ENCODE results near the gene JAKMIP2. TPM values are rescaled to one million over a fixed set of nuclear protein-coding genes. Genes with fewer than 3 reads are reported as not detected.

Gene JAKMIP2
- total RNA-seq, 1 experiment from 2014 or later: not detected

DNA sequence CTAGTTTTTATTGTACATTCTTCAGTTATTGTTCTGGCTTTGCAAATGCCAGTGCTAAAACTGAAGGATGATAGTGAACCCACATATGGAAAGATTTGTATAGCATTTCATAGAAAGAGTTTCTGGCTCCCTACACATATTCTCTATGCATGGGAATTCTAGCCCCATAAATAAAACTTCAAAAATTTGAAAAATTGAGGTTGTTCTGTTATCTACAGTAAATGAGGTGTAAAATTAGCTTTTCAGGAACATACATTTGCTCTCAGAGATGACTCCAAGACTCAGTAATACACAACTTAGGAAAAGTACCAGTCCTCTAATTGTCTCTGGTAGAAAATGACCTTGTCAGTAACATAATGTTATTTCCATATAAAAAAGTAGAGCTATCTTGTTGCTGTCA lies 192.4 kb downstream of the JAKMIP2 start:
- intact Hi-C loops (cut with micrococcal nuclease; ENCODE audit: unreplicated experiment) (no loop called here), in situ Hi-C loops (cut with HindIII; ENCODE audit: low pct_unique_long_range_greater_than_20kb, low sequenced_read_pairs) (no loop called here)
- ChIA-PET CTCF (no interaction called here), POLR2A (no interaction called here)
- Histone ChIP-seq H3K4me3 (ENCODE audit: low read depth in 2 of 2, low read length in 2 of 2) (no peak overlapping the region), H3K36me3 (ENCODE audit: control insufficient read depth, insufficient read depth, low read length) (no peaks in the 10 kb centered on the region), H3K27me3 (ENCODE audit: control insufficient read depth, insufficient read depth, low read length) (no peaks in the 10 kb centered on the region; the same call in 1 of the 2 replicates), H3K9me3 (ENCODE audit: control insufficient read depth, insufficient read depth, low read depth, low read length) (no peaks in the 10 kb centered on the region), H3K4me1 (ENCODE audit: control insufficient read depth, insufficient read depth, low read length) (no peaks in the 10 kb centered on the region), H3K27ac (ENCODE audit: low read length) (no peak overlapping the region)
- TF ChIP-seq, protein P1, sequence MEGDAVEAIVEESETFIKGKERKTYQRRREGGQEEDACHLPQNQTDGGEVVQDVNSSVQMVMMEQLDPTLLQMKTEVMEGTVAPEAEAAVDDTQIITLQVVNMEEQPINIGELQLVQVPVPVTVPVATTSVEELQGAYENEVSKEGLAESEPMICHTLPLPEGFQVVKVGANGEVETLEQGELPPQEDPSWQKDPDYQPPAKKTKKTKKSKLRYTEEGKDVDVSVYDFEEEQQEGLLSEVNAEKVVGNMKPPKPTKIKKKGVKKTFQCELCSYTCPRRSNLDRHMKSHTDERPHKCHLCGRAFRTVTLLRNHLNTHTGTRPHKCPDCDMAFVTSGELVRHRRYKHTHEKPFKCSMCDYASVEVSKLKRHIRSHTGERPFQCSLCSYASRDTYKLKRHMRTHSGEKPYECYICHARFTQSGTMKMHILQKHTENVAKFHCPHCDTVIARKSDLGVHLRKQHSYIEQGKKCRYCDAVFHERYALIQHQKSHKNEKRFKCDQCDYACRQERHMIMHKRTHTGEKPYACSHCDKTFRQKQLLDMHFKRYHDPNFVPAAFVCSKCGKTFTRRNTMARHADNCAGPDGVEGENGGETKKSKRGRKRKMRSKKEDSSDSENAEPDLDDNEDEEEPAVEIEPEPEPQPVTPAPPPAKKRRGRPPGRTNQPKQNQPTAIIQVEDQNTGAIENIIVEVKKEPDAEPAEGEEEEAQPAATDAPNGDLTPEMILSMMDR (IDR thresholded peaks at IDR 0.05): no peak
- TF ChIP-seq, protein P2, sequence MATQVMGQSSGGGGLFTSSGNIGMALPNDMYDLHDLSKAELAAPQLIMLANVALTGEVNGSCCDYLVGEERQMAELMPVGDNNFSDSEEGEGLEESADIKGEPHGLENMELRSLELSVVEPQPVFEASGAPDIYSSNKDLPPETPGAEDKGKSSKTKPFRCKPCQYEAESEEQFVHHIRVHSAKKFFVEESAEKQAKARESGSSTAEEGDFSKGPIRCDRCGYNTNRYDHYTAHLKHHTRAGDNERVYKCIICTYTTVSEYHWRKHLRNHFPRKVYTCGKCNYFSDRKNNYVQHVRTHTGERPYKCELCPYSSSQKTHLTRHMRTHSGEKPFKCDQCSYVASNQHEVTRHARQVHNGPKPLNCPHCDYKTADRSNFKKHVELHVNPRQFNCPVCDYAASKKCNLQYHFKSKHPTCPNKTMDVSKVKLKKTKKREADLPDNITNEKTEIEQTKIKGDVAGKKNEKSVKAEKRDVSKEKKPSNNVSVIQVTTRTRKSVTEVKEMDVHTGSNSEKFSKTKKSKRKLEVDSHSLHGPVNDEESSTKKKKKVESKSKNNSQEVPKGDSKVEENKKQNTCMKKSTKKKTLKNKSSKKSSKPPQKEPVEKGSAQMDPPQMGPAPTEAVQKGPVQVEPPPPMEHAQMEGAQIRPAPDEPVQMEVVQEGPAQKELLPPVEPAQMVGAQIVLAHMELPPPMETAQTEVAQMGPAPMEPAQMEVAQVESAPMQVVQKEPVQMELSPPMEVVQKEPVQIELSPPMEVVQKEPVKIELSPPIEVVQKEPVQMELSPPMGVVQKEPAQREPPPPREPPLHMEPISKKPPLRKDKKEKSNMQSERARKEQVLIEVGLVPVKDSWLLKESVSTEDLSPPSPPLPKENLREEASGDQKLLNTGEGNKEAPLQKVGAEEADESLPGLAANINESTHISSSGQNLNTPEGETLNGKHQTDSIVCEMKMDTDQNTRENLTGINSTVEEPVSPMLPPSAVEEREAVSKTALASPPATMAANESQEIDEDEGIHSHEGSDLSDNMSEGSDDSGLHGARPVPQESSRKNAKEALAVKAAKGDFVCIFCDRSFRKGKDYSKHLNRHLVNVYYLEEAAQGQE (IDR thresholded peaks at IDR 0.05; ENCODE audit: insufficient read depth in 1 of 2, low read depth in 2 of 2, low read length in 1 of 2): no peak
- TF ChIP-seq SIN3A (IDR thresholded peaks at IDR 0.05; ENCODE audit: borderline replicate concordance, insufficient read depth, low read depth, low read length) (no peak), POLR2AphosphoS5 (IDR thresholded peaks at IDR 0.05; ENCODE audit: low read depth, low read length) (no peak), TCF7L2 (IDR thresholded peaks at IDR 0.05; ENCODE audit: low read depth, low read length) (no peak)
- no TSS peak for BruUV-seq (replicated peaks)
- ATAC-seq: no peak
- no peak for DNase-seq (ENCODE audit: low read depth, low spot score)

DNA sequence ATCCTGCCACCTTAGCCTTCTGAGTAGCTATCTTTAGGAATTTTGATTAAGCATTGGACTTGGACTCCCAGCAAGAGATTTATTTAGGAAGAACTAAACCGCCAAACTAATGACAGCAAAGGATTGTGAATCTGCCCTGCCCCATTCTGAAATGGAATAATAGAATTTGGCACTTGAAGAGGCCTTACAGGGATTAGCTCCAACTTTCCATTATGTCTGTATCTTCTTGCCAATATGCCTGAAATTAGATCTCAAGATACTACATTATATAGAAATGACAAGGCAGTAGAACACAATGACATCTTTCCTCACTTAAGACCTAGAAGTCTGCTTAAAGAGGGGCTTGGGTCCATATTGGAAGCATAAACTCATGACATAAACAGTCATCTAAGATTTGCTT lies 195.7 kb downstream of the JAKMIP2 start:
- no TSS peak for BruUV-seq (replicated peaks)

More for the DNA sequence above, 195.7 kb downstream of the JAKMIP2 start:
- Histone ChIP-seq H3K4me1 (ENCODE audit: control insufficient read depth, insufficient read depth, low read length) (no peaks in the 10 kb centered on the region), H3K9me3 (ENCODE audit: control insufficient read depth, insufficient read depth, low read depth, low read length) (no peaks in the 10 kb centered on the region), H3K27ac (ENCODE audit: low read length) (no peak overlapping the region), H3K27me3 (ENCODE audit: control insufficient read depth, insufficient read depth, low read length) (no peaks in the 10 kb centered on the region; the same call in 1 of the 2 replicates), H3K4me3 (ENCODE audit: low read depth in 2 of 2, low read length in 2 of 2) (no peak overlapping the region), H3K36me3 (ENCODE audit: control insufficient read depth, insufficient read depth, low read length) (no peaks in the 10 kb centered on the region)
- no peak for TF ChIP-seq SIN3A (IDR thresholded peaks at IDR 0.05; ENCODE audit: borderline replicate concordance, insufficient read depth, low read depth, low read length)
- TF ChIP-seq, protein P2 (IDR thresholded peaks at IDR 0.05; ENCODE audit: insufficient read depth in 1 of 2, low read depth in 2 of 2, low read length in 1 of 2): no peak
- TF ChIP-seq, protein P1 (IDR thresholded peaks at IDR 0.05): no peak
- no peak for TF ChIP-seq POLR2AphosphoS5 (IDR thresholded peaks at IDR 0.05; ENCODE audit: low read depth, low read length)
- no peak for TF ChIP-seq TCF7L2 (IDR thresholded peaks at IDR 0.05; ENCODE audit: low read depth, low read length)
- CTCF ChIA-PET: no interaction called here
- no peak for ATAC-seq
- POLR2A ChIA-PET: no interaction called here
- in situ Hi-C loops (cut with HindIII; ENCODE audit: low pct_unique_long_range_greater_than_20kb, low sequenced_read_pairs) (no loop called here), intact Hi-C loops (cut with micrococcal nuclease; ENCODE audit: unreplicated experiment) (no loop called here)
- DNase-seq (ENCODE audit: low read depth, low spot score): no peak

All from Panc1 (cell line).